ENCODE data around the gene GRIP2. TPM values are rescaled to one million over a fixed set of nuclear protein-coding genes. Genes with fewer than 3 reads are reported as not detected.

GRIP2 gene
- total and polyA plus RNA-seq, 2 donors (not counting 3 experiments of a cell fraction or from before 2014, with no cell fraction given) = not detected

- dilution Hi-C loops (cut with MboI; ENCODE audit: extremely low pct_ligation_motif_present, low sequenced_read_pairs) = no loop called here
- Histone ChIP-seq H3K27ac (ENCODE audit: insufficient read depth, low read depth, low read length) (no peak overlapping the region), H3K27me3 (ENCODE audit: control insufficient read depth in 2 of 2, insufficient read depth in 2 of 2, low read length in 2 of 2) (peaks cover 4 to 13% of the 10 kb centered on the region in 2 experiments), H3K9me3 (replicated peaks; ENCODE audit: control insufficient read depth, insufficient read depth, low read length) (no peaks in the 10 kb centered on the region), H3K4me3 (replicated peaks in 1 of 3; ENCODE audit: insufficient read depth in 1 of 3, low read depth in 1 of 3, low read length in 3 of 3) (no peak overlapping the region), H4K20me1 (replicated peaks; ENCODE audit: control insufficient read depth, extremely low read depth, insufficient read depth, low read length) (no peaks in the 10 kb centered on the region), H3K4me1 (ENCODE audit: control insufficient read depth, extremely low read depth, insufficient read depth, low read length) (no peaks in the 10 kb centered on the region), H3K36me3 (ENCODE audit: control insufficient read depth in 2 of 2, extremely low read depth in 1 of 2, insufficient read depth in 2 of 2, low read length in 2 of 2) (no peaks in the 10 kb centered on the region), H3K9ac (replicated peaks; ENCODE audit: extremely low read depth, insufficient read depth, low read length) (no peak overlapping the region), H3K9me1 (replicated peaks; ENCODE audit: control insufficient read depth, extremely low read depth, insufficient read depth, low read length) (no peaks in the 10 kb centered on the region), H3K79me2 (ENCODE audit: control insufficient read depth, insufficient read depth, low read length) (no peaks in the 10 kb centered on the region), H2AFZ (ENCODE audit: low read depth, low read length) (no peak overlapping the region), H3K4me2 (ENCODE audit: insufficient read depth, low read length) (no peak overlapping the region)
- ChIA-PET POLR2A (no interaction called here), CTCF (interaction anchor here (1.2 to 3.2 kb wide), 2 partner anchors 297 to 354 kb away, joined by 3 to 13 read pairs; no protein-coding TSS in a partner anchor)
- FAIRE-seq (no peak), DNase-seq (ENCODE audit: low read depth, low spot score) (no peak)
- BruUV-seq (replicated peaks) = no TSS peak
- intact Hi-C loops (cut with micrococcal nuclease) = no loop called here
- no peak for TF ChIP-seq FOS (IDR thresholded peaks at IDR 0.05; ENCODE audit: borderline replicate concordance, insufficient read depth, low read length)
- TF ChIP-seq POLR2A (IDR thresholded peaks at IDR 0.05; ENCODE audit: low read depth, low read length) = no peak
- no peak for TF ChIP-seq GATA2 (IDR thresholded peaks at IDR 0.05; ENCODE audit: insufficient read depth, insufficient read length, low read depth, low read length)
- no peak for TF ChIP-seq POLR2AphosphoS5 (IDR thresholded peaks at IDR 0.05; ENCODE audit: insufficient read depth, low read depth, low read length)
- TF ChIP-seq CTCF (IDR thresholded peaks at IDR 0.05; ENCODE audit: extremely low read depth in 1 of 2, insufficient read depth in 1 of 2, low read depth in 1 of 2, low read length in 2 of 2) = no peak
- TF ChIP-seq MYC (IDR thresholded peaks at IDR 0.05; ENCODE audit: low read depth, low read length) = no peak
- TF ChIP-seq JUN (IDR thresholded peaks at IDR 0.05; ENCODE audit: borderline replicate concordance, insufficient read depth, insufficient read length, low read depth) = no peak
- TF ChIP-seq, protein P1, sequence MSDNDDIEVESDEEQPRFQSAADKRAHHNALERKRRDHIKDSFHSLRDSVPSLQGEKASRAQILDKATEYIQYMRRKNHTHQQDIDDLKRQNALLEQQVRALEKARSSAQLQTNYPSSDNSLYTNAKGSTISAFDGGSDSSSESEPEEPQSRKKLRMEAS (IDR thresholded peaks at IDR 0.05; ENCODE audit: insufficient read depth, insufficient read length) = no peak
- TF ChIP-seq EZH2 (IDR thresholded peaks at IDR 0.05; ENCODE audit: borderline replicate concordance, low read depth, low read length, severe bottlenecking) = no peak
Measured at GRCh38 chr3:14558029-14558428, 17.9 kb upstream of the GRIP2 start.

All from endothelial cell of umbilical vein (primary cell).